ENCODE results near the gene TRDN. TPM values are rescaled to one million over a fixed set of nuclear protein-coding genes. Genes with fewer than 3 reads are reported as not detected.
"Not testable (repeated sequence)": the region's sequence is repeated elsewhere in the genome, so short reads cannot be mapped to it uniquely, and the experiment has no call there.

Gene TRDN
- polyA plus RNA-seq, 10 donors, result 63.0 to 268 (median 198) TPM

DNA sequence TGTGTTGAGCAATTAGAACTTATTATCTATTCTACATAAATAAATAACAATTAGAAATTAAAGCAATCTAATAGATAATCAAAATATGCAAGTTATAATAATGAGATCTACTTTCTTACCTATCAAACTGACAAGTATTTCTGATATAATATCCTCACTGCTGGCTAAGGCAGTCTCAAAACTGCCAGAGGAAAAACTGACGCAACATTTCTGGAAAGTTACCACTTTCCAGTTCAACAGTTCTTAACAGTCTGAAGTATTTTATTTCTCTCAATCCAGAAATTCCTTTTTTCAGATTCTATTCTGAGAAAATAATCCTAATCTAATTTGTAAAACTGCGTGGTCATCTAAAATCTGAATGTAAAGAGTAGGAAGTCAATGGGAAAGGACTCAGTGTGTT, 121.0 kb downstream of the TRDN start:
- peak in 2 of 3 donors; percentile 17 to 34 for DNase-seq

DNA sequence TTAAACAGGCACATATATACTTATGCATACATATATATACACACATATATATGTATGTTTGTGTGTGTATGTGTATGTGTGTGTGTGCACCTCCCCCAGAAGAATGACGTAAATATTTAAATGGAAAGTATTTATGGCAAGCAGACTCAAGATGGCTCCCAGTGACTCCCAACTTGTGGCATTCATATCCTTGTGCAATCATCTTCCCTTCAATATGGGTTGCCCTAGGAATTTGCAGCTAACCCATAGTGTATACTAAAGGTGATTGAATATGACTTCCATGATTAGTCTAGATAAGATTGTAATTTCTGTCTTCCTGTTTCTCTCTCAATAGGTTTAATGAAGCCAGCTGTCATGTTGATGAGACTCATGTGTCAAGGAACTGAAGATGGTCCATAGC, 127.6 kb downstream of the TRDN start:
- no peak for DNase-seq

DNA sequence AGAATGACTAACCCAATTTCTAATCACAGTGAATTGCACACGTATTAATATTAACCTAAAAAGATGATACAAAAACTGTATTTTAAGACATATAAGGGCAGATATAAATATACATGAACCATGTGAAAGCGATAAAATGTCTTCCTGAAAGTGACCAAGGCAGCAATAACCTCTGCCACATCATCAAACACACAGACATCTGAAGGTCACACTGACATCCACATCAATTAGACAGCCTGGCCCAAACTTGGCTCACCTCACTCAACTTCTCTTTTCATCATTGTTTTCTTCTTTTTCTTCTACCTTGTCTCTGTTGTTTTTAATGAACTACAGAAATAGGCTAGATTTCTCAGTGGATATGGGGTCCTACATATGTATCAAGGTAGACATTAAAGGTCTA, 128.5 kb downstream of the TRDN start:
- DNase-seq, result no peak

DNA sequence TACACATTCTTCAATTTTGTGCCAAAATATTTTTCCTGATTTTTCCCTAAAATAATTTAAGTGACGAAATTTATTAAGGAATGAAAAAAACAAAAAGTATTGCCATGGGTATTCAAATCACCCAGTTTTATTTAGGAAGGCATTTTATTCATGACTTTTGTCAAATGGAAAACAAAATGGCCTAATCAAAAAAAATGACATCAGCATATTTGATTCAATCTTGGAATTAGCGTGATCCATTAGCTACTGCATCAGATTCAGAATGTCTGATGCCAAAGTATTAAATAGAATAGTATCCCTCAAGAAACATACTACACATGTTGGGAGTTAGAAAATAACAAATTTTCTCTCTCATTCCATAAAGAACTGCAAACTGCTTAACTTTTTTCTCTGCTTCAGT, 129.2 kb downstream of the TRDN start:
- no peak for DNase-seq

DNA sequence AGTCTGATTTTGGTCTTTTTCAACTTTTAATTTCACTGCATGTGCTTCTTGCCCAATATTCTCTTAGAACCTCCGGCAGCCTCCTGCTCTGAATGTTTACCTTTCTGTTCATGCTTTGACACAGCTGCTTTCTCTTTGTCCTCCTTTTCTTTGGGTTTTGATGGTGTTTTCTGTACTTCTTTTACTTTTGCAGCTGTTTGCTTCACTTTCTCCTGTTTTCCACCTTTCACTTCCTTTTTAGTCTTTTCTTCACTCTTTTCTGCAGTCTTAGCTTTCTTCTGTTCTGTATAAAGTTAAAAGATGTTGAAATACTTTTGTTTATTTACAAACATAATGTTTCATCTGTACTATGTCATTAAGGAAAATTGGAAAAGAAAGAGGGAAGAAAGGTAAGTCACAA, 133.1 kb downstream of the TRDN start:
- no peak for DNase-seq

DNA sequence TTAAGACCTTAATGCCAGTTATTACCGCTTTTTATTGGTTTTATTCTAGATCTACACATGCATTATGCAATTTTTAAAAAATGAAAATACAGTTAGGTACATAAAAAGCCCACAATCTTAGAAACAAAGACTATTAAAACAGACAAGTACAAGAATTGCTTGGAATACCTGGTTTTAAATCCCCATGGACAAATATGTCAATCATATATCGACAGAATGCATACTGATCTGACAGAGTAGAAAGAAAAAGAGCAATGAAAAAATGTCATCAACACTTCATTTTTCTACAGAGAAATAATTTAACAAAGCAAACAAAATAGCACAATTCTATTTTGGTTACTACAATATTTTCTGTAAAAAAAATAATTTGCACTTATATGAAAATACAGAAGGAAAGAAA, 139.7 kb downstream of the TRDN start:
- no peak for DNase-seq

DNA sequence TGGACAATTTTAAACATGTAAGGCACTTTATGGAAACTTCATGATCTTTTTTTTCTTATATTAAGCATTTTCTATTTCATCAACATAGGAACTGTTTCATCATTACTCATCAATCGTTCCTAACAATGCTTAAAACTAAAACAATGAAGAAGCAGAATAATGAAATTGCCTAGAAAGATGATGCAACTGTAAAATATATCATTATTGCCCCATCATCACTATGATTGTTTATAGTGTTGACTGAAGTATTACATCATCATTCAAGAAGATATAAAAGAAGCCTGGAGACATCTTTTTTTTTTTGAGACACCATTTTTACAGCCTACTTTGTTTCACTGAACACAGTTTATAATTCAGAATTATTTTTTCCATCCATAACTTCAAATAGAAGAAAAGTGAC, 147.2 kb downstream of the TRDN start:
- DNase-seq, result no peak

DNA sequence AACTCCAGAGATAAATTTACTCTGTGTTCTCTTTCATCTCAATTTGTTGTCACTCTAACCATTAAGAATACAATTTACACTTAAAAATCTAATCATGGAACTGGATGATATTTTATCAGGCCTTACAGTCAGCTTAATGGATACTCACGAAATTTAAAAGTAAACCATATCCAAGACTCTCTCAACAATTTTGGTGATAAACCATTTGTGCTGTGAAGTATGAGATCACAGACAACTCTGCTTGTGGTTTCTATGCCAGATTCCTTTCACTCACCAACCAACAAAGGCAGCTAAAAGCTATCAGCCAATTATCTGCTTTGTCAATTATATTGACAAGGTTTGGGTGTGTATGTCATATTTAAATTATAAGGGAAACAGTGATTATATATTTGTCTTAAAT, 155.8 kb downstream of the TRDN start:
- no peak for DNase-seq

DNA sequence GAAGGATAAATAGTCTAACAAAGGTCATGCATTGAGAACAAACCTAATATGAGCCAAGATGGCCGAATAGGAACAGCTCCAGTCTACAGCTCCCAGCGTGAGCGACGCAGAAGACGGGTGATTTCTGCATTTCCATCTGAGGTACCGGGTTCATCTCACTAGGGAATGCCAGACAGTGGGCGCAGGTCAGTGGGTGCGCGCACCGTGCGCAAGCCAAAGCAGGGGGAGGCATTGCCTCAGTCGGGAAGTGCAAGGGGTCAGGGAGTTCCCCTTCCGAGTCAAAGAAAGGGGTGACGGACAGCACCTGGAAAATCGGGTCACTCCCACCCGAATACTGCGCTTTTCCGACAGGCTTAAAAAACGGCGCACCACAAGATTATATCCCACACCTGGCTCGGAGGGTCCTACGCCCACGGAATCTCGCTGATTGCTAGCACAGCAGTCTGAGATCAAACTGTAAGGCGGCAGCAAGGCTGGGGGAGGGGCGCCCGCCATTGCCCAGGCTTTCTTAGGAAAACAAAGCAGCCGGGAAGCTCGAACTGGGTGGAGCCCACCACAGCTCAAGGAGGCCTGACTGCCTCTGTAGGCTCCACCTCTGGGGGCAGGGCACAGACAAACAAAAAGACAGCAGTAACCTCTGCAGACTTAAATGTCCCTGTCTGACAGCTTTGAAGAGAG, 164.6 kb downstream of the TRDN start:
- DNase-seq, result not testable (repeated sequence)

DNA sequence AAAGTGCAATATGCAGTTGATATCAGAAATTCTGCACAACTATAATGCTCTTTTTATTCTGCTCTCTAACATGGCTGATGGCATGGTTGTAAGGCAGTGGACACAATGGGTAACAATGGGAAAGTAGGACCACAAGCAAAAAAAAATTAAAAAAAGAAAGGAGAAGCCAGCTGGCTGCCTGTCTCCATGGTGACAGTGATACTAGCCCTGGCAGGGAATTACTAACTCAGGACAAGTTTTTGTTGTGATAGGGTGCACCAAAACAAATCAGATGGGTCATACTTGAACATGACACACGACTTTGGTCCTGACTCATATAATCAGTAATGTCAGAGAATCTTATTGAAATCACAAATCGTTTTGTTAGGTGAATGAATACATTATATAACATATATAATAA, 169.4 kb downstream of the TRDN start:
- DNase-seq, result no peak

DNA sequence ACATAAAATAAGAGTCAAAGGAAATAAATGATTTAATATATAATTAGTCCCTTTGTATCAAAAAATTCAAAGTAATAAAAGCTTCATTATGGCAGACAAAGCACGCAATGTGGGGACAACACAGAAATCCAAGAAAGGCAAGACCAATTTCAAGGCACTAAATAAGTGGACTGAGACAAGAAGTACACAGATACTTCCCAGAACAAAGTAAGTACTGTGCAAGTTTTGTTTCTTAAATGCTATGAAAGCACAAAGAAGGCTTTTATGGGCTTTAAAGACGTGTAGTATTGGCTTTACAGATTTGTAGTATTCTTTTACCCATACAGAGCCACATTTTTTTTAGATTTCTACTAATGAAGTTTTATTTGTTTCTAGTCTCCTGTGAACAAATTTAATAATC, 174.6 kb downstream of the TRDN start:
- DNase-seq, result no peak

DNA sequence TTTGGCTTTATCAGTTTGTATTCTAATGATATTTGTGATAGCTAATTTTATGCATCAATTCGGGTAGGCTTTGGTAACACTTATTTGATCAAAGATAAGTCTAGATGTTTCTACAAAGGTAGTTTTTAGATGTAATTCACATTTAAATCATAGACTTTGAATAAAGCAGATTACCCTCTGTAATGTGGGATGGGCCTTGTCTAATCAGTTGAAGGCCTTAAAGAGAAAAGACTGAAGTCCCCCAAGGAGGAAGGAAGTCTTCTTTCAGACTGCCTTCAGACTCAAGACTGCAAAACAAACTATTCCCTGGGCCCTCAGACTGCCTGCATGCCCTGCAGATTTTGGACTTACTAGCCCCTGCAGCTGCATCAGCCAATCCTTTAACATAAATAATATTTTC, 178.5 kb downstream of the TRDN start:
- no peak for DNase-seq

DNA sequence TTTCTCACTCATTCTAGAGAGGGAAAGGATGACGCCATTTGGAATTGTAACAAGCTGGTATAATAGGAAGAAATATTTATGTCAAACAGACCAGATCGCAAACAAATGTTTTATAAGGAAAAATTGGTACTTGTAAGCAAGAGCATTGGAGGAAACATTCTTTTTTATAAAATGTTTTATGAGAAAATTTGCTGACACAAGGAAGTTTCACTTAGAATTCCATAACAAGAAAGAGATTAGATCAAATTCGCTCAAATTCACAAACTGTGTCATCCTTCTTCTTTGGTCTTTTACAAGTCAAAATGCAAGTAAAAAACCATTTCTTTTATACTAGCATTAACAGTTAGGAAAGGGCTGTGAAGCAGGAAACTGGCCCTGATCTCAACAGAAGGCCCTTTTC, 179.9 kb downstream of the TRDN start:
- DNase-seq, result no peak

DNA sequence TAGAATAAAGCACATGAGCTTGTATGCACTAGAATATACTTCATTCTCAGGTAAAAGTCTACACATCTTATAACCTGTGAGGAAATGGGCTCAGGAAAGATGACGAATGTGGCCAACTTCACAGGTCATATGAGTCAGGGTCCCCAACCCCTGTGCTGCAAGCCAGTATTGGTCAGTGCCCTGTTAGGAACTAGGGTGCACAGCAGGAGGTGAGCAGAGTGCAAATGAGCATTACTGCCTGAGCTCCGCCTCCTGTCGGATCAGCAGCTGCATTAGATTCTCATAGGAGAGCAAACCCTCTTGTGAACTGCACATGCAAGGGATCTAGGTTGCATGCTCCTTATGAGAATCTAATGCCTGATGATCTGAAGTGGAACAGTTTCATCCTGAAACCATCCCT, 182.3 kb downstream of the TRDN start:
- no peak for DNase-seq

DNA sequence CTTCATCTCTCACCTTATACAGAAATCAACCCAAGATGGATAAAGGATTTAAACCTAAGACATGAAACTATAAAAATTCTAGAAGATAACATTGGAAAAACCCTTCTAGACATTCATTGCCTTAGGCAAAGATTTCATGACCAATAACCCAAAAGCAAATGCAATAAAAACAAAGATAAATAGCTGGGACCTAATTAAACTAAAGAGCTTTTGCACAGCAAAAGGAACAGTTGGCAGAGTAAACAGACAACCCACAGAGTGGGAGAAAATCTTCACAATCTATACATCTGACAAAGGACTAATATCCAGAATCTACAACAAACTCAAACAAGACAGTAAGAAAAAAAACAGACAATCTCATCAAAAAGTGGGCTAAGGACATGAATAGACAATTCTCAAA, 183.7 kb downstream of the TRDN start:
- DNase-seq, result not testable (repeated sequence)

DNA sequence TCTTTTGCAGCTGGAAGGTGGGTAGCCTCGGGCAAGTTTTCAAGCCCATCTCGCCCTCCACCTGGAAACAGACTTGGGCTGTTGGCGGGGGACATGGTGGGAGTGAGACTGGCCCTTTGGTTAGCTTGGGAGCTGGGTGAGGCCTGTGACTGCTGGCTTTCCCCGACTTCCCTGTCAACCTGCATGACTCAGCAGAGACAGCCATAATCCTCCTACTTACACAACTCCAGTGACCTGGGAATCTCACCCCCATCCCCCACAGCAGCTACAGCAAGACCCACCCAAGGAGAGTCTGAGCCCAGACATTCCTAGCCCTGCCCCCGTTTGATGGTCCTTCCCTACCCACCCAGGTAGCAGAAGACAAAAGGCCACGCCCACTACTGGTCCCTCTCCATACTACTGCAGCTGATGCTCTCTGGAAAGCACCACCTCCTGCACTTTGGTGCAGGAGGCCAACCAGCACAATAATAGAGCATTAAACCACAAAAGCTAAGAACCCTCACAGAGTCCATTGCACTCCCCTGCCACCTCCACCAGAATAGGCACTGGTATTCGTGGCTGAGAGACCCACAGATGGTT, 188.4 kb downstream of the TRDN start:
- DNase-seq, result no peak

DNA sequence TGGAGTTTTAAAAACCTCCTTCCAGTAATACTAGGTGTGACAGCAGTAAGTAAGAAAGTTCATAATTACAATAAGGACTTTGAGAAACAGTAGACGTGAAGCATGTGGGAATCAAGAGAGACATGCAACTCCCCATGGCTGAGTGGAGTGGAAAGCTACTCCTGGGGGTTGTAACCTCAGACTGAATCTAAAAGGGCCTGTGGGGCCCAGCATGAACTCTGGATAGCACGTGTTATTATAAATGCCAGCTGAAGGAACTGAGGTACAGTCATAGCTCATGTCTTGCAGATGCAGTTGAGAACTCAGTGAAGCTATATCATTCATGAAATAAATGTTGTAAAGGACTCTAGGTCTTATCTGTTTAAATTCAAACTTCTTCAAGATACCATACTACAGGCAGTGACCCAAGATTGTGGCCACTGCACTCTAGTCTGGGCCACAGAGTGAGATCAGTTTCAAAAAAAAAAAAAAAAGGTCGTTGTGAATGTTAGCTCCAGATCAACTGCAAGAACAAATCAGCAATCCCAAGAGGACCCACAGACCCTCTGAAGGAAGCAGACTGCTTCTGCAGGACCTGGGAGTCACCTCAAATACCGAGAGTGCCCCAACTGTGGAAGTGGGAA, 189.3 kb downstream of the TRDN start:
- no peak for DNase-seq

DNA sequence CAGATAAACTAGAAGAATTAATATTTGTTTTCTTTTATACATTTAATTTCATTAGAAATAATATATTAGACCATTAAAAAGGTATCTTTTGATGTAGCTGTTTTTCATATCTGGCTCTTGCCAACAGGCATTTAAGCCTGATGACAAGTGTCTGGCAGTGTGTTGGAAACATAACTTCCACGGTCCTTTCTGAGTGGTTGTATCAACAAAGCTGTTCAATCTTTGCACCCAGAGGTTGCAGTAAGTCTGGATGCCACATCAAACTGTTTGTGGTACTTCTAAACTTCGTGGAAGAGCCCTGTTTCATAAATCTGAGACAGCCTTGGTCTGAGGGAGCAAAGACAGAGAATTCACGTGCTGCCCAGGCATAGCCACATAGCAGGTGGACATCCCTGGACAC, 197.4 kb downstream of the TRDN start:
- no peak for DNase-seq

DNA sequence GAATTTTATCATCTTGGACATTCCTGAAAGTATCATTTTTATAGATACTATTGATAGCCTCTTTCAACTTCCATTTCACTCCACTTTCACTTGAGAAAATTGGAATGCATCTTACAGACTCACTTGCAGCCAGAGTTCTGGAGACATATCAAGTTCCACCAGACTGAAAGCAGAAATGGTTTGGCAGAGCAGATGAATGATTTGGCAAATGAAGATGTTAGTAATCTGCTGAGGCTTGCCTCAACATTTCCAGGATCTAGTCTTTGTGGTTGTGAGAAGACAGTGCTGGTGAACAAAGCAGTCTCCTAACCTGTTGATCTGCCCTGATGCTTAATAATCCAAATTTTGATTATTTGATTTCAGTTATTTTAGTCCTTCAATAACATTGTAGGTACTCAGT, 202.6 kb downstream of the TRDN start:
- no peak for DNase-seq

DNA sequence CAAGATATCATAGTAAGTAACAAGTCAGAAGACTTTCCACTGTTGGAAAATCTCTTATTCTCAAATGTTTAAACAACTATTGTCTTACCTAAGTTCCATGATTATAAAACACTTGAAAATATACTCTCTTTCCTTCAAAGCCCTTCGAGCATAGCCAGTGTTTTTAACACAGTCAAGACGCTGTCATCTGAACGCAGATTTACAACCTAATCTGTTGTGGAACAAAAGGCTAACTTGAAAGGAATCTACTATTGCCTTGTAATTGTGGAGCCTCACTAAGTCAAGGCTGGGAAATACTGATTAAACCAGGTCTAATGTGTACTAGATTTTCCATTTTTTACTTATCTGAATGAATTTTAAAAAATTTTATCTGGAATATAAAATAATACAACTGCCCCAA, 205.8 kb downstream of the TRDN start:
- DNase-seq, result no peak

DNA sequence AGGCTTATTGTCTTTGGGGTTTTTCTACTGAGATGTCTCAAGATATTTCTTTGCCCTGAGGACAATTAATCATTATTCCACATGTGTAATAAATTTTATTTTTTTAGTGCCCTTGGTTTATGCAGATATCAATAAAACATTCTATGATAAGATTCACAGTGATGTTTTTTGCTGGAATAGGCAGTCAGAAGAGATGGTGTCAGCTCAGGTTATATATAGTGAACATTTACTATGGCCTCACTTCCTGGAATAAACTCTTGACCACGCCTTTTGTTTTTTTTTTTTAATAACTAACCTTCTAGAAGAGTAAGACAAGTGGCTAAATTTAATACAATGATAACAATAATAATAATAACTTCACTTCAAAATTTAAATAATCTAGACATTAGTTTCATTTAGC, 209.7 kb downstream of the TRDN start:
- DNase-seq, result no peak

DNA sequence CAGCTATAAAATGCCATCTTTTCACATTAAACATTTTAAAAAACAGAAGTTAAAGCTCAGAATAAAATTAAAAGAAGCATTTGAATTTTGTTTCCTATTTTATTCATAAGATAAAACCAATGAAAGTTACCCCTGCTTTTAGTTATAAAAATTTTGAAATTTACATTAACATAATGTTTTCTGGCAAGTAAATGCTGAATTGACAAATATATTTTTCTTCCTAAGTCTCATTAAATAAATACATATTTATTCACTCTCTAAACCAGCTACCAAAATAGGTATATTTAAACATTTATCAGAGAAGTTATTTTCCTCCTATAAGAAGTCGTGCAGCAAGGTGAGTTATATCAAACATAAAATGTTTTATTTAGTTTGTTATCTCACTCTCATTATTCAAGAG, 213.6 kb downstream of the TRDN start:
- no peak for DNase-seq

DNA sequence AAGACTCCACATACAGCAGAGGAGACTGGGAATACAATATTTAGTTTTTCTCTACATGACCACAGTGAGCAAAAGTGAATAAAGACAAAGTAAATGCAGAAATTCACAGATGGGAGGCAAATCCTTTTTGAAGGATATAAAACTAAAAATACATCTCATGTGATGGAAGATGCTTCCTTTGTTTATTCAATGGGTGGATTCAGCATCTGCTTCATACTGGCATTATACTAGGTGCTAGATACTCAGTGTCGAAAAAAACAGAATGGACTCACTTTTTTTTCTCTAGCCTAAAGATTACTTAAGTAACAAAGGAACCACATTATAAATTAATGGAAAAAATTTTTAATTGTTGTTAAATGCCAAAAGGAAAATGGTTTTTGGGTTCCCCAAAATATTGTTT, 216.2 kb downstream of the TRDN start:
- no peak for DNase-seq

DNA sequence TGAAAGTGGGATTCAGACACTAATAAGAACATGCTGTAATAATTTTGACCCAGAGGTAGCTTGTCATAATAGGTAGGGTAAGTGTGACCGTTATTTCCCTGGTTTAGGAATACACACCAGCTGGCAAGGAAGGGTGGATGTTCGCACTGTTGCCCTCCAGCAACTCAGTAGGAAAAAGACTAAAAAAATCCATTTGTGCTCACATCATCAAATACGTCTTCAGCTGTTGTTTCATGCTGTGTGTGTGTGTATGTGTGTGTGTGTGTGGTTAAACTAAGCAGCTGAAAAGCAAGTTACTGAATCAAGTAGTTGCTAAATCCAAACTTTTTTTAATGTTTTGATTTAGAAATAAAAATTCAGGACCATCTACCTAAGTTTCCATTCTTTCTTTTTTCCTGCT, 218.7 kb downstream of the TRDN start:
- no peak for DNase-seq

All from muscle of back (tissue), 11 donors.